Measurements from ENCODE around the gene DNMBP.
A peak's percentile ranks its signal among the peaks of the same experiment; 100 is the strongest.

DNMBP gene

GRCh38 chr10:100009793-100010676 lies at the start of gene DNMBP:
Gene DNMBP (minus strand): TSS chr10:100009947. CDS start chr10:99972124, 37,823 bp downstream.
- no peak for DNase-seq (ENCODE audit: low read depth)

- DNase-seq (ENCODE audit: low read depth), result no peak
Measured at GRCh38 chr10:100057948-100058347, 48.2 kb upstream of the DNMBP start.

- DNase-seq (ENCODE audit: low read depth), result no peak
Measured at GRCh38 chr10:100053686-100054460, 44.1 kb upstream of the DNMBP start.

- DNase-seq (ENCODE audit: low read depth), result peak; percentile 51
Measured at GRCh38 chr10:100046021-100046486, 36.3 kb upstream of the DNMBP start.

GRCh38 chr10:100045592-100045991 lies 35.8 kb upstream of the DNMBP start:
- no peak for DNase-seq (ENCODE audit: low read depth)

GRCh38 chr10:100043796-100044195 lies 34.0 kb upstream of the DNMBP start:
- DNase-seq (ENCODE audit: low read depth), result no peak

GRCh38 chr10:100043344-100043743 lies 33.6 kb upstream of the DNMBP start:
- DNase-seq (ENCODE audit: low read depth), result no peak

GRCh38 chr10:100041306-100042002 lies 31.7 kb upstream of the DNMBP start:
- no peak for DNase-seq (ENCODE audit: low read depth)

GRCh38 chr10:100038561-100039071 lies 28.9 kb upstream of the DNMBP start:
- no peak for DNase-seq (ENCODE audit: low read depth)

- DNase-seq (ENCODE audit: low read depth), result no peak
Measured at GRCh38 chr10:100037758-100038315, 28.1 kb upstream of the DNMBP start.

GRCh38 chr10:100036850-100037249 lies 27.1 kb upstream of the DNMBP start:
- DNase-seq (ENCODE audit: low read depth), result no peak

- no peak for DNase-seq (ENCODE audit: low read depth)
Measured at GRCh38 chr10:100033766-100034418, 24.1 kb upstream of the DNMBP start.

- DNase-seq (ENCODE audit: low read depth), result no peak
Measured at GRCh38 chr10:100027416-100027815, 17.7 kb upstream of the DNMBP start.

- no peak for DNase-seq (ENCODE audit: low read depth)
Measured at GRCh38 chr10:100025576-100025975, 15.8 kb upstream of the DNMBP start.

- DNase-seq (ENCODE audit: low read depth), result no peak
Measured at GRCh38 chr10:100024748-100025147, 15.0 kb upstream of the DNMBP start.

GRCh38 chr10:100022403-100022802 lies 12.7 kb upstream of the DNMBP start:
- DNase-seq (ENCODE audit: low read depth), result no peak

- DNase-seq (ENCODE audit: low read depth), result no peak
Measured at GRCh38 chr10:100021322-100021721, 11.6 kb upstream of the DNMBP start.

- DNase-seq (ENCODE audit: low read depth), result no peak
Measured at GRCh38 chr10:100020886-100021253, 11.1 kb upstream of the DNMBP start.

- no peak for DNase-seq (ENCODE audit: low read depth)
Measured at GRCh38 chr10:100020142-100020885, 10.6 kb upstream of the DNMBP start.

- no peak for DNase-seq (ENCODE audit: low read depth)
Measured at GRCh38 chr10:100019787-100020141, 10.0 kb upstream of the DNMBP start.
